ENCODE data around the gene TLR5. TPM values are rescaled to one million over a fixed set of nuclear protein-coding genes. Genes with fewer than 3 reads are reported as not detected.

TLR5 gene
- total RNA-seq, 2 donors from 2014 or later: 1.0 to 3.6 TPM

DNA sequence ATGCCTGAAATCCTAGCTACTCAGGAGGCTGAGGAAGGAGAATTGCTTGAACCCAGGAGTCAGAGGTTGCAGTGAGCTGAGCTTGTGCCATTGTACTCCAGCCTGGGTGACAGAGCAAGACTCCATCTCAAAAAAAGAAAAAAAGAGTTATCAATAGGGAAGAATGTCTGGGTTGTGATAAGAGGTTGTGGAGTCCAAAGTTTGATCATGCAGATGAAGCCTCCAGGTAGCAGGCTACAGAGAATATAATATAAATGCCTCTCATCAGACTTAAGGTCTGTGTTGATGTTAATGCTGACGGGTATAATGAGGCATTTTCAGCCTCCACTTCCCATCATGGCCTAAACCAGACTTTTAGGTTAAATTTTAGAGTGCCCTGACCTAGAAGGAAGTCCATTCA is 24.6 kb downstream of the TLR5 start:
- Histone ChIP-seq H3K36me3 (no peaks in the 10 kb centered on the region), H3K9me3 (no peaks in the 10 kb centered on the region), H3K4me3 (no peak overlapping the region), H3K27me3 (no peaks in the 10 kb centered on the region), H3K27ac (no peak overlapping the region), H3K4me1 (peaks cover 0 to 18% of the 10 kb centered on the region in 2 donors)
- TF ChIP-seq, protein P1, sequence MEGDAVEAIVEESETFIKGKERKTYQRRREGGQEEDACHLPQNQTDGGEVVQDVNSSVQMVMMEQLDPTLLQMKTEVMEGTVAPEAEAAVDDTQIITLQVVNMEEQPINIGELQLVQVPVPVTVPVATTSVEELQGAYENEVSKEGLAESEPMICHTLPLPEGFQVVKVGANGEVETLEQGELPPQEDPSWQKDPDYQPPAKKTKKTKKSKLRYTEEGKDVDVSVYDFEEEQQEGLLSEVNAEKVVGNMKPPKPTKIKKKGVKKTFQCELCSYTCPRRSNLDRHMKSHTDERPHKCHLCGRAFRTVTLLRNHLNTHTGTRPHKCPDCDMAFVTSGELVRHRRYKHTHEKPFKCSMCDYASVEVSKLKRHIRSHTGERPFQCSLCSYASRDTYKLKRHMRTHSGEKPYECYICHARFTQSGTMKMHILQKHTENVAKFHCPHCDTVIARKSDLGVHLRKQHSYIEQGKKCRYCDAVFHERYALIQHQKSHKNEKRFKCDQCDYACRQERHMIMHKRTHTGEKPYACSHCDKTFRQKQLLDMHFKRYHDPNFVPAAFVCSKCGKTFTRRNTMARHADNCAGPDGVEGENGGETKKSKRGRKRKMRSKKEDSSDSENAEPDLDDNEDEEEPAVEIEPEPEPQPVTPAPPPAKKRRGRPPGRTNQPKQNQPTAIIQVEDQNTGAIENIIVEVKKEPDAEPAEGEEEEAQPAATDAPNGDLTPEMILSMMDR (IDR thresholded peaks at IDR 0.05): no peak
- DNase-seq (ENCODE audit: low spot score): no peak

DNA sequence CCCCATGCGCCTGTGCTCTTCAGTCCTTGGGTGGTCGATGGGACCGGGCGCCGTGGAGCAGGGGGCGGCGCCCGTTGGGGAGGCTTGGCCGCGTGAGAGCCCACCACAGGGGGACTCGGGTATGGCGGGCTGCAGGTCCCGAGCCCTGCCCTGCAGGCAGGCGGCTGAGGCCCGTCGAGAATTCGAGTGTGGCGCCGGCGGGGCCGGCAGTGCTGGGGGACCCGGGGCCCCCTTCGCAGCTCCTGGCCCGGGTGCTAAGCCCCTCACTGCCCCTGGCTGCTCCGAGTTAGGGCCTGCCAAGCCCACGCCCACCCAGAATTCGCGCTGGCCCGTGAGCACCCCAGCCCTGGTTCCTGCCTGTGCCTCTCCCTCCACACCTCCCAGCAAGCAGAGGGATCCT is 26.1 kb downstream of the TLR5 start:
- Histone ChIP-seq H3K9me3 (no peaks in the 10 kb centered on the region), H3K27ac (no peak overlapping the region), H3K27me3 (no peaks in the 10 kb centered on the region), H3K4me1 (peaks cover 0 to 18% of the 10 kb centered on the region in 2 donors), H3K36me3 (no peaks in the 10 kb centered on the region), H3K4me3 (no peak overlapping the region)
- DNase-seq (ENCODE audit: low spot score): no peak
- TF ChIP-seq, protein P1 (IDR thresholded peaks at IDR 0.05): no peak

DNA sequence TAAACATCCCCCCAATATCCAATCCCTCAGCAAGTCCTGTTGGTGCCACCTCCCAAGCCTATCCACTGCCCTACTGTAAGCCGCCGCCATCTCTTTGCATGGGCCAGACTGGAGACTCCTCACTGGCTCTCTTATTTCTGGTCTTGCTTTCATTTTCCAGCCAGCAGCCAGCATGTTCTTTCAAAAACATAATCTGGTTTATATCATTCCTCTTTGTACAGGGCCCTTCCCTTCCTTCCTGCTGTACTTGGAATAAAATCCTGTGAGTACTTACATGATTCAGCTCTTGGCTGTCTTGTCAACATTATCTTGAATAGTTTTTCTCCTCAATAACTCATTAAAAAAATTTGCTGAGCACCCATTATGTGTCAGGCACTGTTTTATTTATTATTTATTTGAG is 28.2 kb downstream of the TLR5 start:
- Histone ChIP-seq H3K27ac (peak overlapping the region; percentile 13 to 60), H3K36me3 (no peaks in the 10 kb centered on the region), H3K4me3 (no peak overlapping the region), H3K27me3 (no peaks in the 10 kb centered on the region), H3K4me1 (peaks cover 0 to 18% of the 10 kb centered on the region in 2 donors), H3K9me3 (no peaks in the 10 kb centered on the region)
- TF ChIP-seq, protein P1 (IDR thresholded peaks at IDR 0.05): no peak
- DNase-seq (ENCODE audit: low spot score): no peak

DNA sequence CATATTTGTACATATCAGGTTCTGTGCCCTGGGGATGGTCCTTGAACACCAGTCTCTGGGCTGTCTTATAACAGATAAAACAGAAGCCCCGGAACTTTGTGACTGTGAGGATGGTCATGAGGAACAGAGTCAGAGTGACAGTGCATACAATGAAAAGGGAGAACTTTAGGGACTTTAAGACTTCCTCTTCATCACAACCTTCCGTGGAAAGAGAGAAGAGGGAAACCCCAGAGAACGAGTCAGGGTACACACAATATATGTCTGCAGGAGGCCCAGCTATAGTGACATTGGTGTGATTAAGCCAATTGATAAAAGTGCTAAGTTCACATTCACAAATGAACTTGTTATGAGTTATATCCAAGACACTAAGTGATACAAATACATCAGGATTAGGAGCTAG is 32.1 kb downstream of the TLR5 start:
- Histone ChIP-seq H3K4me3 (no peak overlapping the region), H3K27me3 (no peaks in the 10 kb centered on the region), H3K27ac (no peak overlapping the region), H3K9me3 (no peaks in the 10 kb centered on the region), H3K36me3 (no peaks in the 10 kb centered on the region), H3K4me1 (peaks cover 0 to 27% of the 10 kb centered on the region in 2 donors)
- no peak for DNase-seq (ENCODE audit: low spot score)
- TF ChIP-seq, protein P1 (IDR thresholded peaks at IDR 0.05): no peak

DNA sequence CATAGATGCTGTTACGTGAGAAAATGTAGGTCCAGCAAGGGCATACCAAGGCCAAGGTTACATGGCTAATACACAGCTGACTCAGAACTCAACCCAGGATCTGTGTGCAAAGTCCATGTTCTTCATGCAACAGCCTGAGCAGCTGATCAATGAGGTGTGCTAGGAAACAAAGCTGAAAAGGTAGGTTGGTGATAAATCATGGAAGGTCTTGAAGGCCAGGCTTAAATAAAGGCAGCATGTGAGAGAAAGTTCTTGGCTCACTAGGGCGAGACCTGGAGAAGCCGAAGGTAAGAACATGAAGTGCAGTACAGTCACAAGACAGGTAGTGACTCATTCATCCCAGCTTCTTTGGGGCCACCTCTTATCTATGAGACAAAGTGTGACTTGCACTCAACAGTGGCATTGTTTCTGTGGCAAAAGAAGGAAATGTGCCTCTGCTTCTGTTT is 33.4 kb downstream of the TLR5 start:
- no peaks in the 10 kb centered on the region for H3K36me3 ChIP-seq
- H3K4me3 ChIP-seq: no peak overlapping the region
- no peaks in the 10 kb centered on the region for H3K9me3 ChIP-seq
- peak overlapping the region in 1 of 2 donors; percentile 37 for H3K27ac ChIP-seq
- DNase-seq (ENCODE audit: low spot score): no peak
- TF ChIP-seq, protein P1 (IDR thresholded peaks at IDR 0.05): no peak
- H3K27me3 ChIP-seq: no peaks in the 10 kb centered on the region
- H3K4me1 ChIP-seq: peaks cover 0 to 22% of the 10 kb centered on the region in 2 donors

DNA sequence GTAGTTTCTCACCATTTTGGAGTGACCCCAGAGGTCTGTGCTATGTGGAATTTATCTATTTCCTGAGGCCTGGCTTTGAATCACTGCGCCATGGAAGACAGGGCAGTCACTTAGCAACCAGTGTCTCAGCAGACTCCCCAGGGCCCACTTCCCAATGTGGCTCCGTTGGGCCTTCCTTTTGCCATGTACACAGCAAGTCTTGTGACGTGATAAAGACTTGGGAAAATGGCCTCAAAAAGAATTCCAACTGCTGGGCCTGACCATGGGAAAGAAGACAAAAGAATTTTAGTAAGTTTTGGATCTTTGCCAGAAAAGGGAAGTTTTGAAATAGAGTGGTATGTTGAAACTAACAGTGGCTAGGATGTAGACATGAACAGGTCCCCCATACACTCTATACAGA is 36.2 kb downstream of the TLR5 start:
- DNase-seq (ENCODE audit: low spot score): no peak
- Histone ChIP-seq H3K27ac (no peak overlapping the region), H3K9me3 (no peaks in the 10 kb centered on the region), H3K27me3 (no peaks in the 10 kb centered on the region), H3K36me3 (no peaks in the 10 kb centered on the region), H3K4me3 (no peak overlapping the region), H3K4me1 (peaks cover 0 to 9% of the 10 kb centered on the region in 2 donors)
- TF ChIP-seq, protein P1 (IDR thresholded peaks at IDR 0.05): no peak

Measured in right atrium auricular region (tissue), 2 donors.